Measurements from ENCODE around the gene SYT7.

The SYT7 gene

DNA sequence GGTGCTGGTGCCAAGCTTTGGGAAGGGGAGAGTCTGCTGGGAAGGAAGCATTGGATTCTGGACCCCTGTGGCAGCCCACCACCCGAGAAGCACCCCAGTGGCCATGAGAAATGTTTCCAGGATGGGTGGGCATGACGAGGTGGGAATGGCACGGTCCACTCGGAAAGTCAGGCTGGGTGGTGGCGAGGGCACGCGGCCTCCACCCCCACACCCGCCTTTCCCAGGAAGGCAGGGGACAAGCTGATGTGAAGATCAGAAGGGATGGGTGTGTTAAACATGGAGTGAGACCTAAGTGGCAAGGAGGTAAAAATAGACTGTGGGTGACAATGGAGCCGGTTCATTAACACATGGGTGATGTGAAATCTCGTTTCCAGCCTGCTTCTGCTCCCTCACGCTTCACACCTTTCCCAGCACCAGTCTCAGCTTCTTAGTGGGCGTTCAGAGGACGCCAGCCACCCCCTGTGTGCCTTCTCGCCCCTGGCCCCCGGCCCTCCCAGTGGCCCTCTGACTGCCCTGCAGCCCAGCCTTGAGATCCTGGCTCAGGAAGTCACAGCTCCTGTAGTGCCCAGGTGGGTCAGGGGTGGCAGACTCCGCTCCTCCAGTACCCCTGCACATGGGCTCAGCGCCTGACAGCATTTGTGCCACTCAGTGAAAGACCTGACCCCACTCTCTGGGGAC lies 44.7 kb downstream of the SYT7 start:
- DNase-seq (ENCODE audit: low read depth): no peak

DNA sequence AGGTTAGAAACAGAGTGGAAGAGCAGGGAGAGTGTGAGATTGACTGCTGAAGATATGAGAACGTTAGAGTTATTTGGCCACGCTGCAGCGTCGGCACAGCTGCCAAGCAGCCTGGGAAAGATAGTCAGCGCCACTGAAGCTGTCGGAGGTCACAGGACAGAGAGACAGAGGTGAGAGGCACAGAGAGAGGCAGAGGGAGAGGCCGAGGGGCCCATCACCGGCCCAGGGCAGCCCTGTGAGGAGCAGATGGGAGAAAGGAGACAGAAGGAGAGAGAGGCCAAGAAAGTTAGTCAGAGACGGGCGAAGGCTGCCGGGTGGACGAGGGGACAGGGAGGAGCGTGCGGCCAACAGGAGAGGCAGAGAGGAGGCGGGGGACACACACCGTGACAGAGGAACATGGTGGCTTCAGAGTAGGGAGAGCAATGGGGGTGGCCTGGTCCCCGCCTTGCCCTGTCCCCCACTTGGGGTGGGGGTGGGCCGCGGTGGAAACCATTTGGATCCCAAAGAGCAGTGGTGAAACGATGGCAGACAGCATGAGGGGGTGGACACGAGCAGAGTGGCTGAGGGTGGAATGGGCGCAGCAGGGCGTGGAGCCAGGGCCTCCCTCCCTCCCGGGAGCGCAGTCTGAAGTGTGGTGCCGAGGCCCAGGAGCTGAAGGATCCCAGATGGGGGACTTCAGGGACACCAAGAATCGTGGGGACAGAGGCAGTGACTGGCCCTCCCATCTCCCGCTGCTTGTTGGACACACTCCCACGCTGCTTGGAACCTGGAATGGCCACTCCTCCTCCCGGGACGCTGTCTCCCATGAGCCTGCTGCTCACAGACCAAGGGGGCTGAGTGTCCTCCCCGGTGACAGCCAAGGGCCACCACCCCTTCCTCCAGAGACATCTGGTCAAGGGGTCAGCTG lies 45.7 kb downstream of the SYT7 start:
- DNase-seq (ENCODE audit: low read depth): no peak

GRCh38 chr11:61534025-61534932 lies 46.6 kb downstream of the SYT7 start:
- DNase-seq (ENCODE audit: low read depth): no peak

GRCh38 chr11:61533401-61533800 lies 47.5 kb downstream of the SYT7 start:
- DNase-seq (ENCODE audit: low read depth): no peak

- no peak for DNase-seq (ENCODE audit: low read depth)
These were observed 47.9 kb downstream of the SYT7 start for GRCh38 chr11:61533039-61533375.

GRCh38 chr11:61532134-61533038 lies 48.5 kb downstream of the SYT7 start:
- DNase-seq (ENCODE audit: low read depth): no peak

GRCh38 chr11:61531044-61531443 lies 49.8 kb downstream of the SYT7 start:
- no peak for DNase-seq (ENCODE audit: low read depth)

- DNase-seq (ENCODE audit: low read depth): no peak
These were observed 51.2 kb downstream of the SYT7 start for GRCh38 chr11:61529537-61530225.

GRCh38 chr11:61528114-61528513 lies 52.8 kb downstream of the SYT7 start:
- DNase-seq (ENCODE audit: low read depth): no peak

DNA sequence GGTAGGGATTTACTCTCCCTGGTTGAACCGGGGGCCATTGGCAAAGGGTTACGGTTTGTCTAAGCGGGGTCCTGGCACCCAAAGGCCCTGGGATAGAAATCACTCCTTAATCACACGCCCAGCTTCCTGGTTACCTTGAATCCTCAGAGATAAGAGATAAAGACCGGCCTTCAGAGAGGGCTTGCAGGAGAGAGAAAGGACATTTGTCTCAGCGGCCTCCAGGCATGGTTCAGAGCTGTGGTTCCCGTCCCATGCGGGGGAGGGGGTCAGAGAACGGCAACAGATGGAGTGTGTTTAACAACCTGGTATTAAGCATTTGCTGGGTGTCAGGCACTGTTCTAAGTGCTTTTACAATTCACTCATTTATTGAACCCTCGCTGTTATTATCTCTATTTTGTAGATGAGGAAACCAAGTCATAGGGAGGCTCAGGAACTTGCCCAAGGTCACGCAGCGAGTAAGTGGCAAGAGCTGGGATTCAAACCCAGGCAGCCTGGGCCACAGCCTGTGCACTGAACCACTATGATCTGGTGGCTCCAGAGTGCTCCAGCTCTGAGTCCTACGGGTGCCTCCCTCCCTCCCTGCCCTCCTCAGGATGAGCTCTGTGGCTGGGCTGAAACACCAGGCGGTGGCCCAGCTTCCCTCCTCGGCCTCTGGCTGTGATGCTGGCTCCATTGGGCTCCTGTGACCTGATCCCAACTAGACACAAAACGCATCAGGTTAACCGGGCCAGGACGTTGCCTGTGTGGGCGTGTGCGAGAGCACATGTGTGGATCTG lies 53.7 kb downstream of the SYT7 start:
- no peak for DNase-seq (ENCODE audit: low read depth)

DNA sequence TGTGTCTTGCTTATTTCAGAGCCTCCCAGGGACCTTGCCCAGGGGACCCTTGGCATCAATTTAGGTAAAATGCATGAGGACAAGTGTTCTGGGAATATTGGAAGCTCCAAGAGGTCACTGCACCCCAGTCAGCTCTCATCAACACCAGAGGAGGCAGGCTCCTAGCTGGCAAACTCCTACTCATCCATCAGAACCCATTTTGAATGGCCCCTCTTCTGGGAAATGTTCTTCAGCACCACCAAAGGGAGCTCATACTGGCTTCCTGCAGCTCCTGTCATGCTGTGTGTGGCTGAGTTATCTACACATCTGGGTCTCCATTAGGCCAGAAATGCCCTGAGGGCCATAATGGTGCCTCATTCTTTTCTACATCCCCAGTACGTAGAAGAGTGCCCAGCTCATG lies 54.6 kb downstream of the SYT7 start:
- DNase-seq (ENCODE audit: low read depth): no peak

DNA sequence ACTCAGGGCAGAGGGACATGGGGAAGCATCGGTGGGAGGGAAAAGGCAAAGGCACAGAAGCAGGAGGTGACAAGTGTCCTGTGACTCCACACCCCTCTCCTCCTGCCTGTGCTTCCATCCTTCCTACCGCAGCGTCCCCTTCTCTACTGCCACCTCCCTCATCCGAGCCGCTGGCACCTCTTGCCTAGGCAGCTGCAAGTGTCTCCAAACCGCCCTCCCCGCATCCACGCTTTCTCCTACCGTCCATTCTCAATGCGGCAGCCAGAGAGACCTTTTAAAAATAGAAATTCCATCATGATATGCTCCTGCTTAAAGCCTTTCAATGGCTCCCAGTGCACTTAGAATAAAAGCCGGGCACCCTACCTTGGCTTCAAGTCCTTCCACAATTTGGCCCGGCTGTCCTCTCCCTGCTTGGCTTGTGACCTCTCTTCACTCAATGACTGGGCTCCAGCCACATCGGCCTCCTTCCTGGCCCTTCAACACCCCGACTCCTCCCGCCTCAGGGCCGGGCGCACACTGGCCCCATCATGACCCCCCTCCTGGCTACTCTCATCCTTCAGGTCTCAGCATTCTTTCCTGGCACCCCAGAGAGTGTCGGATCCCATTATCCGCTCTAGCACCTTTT lies 55.8 kb downstream of the SYT7 start:
- no peak for DNase-seq (ENCODE audit: low read depth)

DNA sequence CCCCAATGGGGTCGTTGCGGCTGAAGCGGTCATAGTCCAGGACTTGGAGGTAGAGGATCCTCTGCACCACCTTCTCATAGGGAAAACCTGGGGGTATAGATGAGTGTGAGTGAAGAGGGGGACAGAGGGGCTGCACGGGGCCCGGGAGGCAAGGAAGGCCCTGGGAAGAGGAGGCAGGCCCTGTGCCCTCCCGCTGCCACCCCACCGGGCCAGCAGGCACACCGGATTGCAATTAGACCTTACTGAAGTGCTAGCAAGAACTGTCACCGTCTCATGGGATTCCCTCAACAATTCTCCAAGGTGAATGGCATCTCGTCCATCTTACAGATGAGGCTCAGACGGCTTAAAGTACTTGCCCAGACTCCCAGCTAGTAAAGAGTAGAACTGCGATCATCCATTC lies 56.4 kb downstream of the SYT7 start:
- no peak for DNase-seq (ENCODE audit: low read depth)

- no peak for DNase-seq (ENCODE audit: low read depth)
These were observed 58.0 kb downstream of the SYT7 start for GRCh38 chr11:61522881-61523280.

GRCh38 chr11:61518032-61518795 lies 62.7 kb downstream of the SYT7 start:
- DNase-seq (ENCODE audit: low read depth): no peak

- DNase-seq (ENCODE audit: low read depth): no peak
These were observed 64.0 kb downstream of the SYT7 start for GRCh38 chr11:61516675-61517572.

DNA sequence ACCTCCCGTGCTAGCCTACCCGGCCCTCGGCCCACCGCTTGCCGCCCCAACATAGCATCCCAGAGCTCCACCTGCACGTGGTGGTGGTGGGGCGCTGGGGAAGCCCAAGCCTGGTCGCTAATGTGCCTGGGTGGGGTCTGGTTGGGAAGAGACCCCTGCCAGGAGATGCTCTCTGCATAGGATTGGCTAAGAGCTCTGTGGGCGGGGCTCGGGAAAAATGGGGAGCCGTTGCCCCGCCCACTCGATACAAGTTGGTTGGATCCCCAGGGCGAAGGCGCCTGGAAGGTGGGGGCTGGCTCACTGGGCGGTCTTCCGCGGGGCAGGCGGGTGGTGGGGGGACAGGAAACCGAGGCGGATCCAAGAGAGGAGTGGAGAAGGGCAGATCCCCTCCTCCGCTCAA lies 64.7 kb downstream of the SYT7 start:
- no peak for DNase-seq (ENCODE audit: low read depth)

GRCh38 chr11:61515686-61516085 lies 65.2 kb downstream of the SYT7 start:
- no peak for DNase-seq (ENCODE audit: low read depth)
